ENCODE data around the gene CACNA1D.

DNA sequence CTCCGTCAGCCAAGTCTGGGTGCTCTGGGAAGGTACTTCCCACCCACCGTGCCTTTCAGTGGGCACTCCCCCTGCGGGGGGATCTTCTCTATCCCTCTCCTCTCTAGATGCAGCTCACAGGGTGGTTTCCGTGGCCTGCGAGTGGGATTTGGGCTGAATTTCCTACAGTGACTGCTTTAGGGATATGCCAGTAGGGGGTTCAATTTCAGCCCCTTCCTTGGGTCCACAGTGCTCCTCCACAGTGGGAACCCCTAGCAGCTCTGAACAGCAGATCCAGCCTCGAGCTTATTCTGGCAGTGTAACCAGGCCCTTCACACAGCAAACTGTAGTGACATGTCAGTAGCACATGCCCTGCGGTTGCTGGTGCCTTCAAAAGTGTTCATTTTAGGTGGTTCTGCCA is 196.1 kb downstream of the CACNA1D start:
- TF ChIP-seq, protein P1, sequence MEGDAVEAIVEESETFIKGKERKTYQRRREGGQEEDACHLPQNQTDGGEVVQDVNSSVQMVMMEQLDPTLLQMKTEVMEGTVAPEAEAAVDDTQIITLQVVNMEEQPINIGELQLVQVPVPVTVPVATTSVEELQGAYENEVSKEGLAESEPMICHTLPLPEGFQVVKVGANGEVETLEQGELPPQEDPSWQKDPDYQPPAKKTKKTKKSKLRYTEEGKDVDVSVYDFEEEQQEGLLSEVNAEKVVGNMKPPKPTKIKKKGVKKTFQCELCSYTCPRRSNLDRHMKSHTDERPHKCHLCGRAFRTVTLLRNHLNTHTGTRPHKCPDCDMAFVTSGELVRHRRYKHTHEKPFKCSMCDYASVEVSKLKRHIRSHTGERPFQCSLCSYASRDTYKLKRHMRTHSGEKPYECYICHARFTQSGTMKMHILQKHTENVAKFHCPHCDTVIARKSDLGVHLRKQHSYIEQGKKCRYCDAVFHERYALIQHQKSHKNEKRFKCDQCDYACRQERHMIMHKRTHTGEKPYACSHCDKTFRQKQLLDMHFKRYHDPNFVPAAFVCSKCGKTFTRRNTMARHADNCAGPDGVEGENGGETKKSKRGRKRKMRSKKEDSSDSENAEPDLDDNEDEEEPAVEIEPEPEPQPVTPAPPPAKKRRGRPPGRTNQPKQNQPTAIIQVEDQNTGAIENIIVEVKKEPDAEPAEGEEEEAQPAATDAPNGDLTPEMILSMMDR (IDR thresholded peaks at IDR 0.05): no peak
- TF ChIP-seq POLR2A (IDR thresholded peaks at IDR 0.05) (no peak), POLR2AphosphoS5 (IDR thresholded peaks at IDR 0.05) (no peak)
